Kidney epithelial cell (primary cell): ENCODE data around the gene PRF1. TPM values are rescaled to one million over a fixed set of nuclear protein-coding genes. Genes with fewer than 3 reads are reported as not detected.

Source experiments
- DNase-seq: peaks from one replicate; pipeline ENCODE4 v3.0.0-alpha.2; 2010; ENCODE audit warnings: low read depth
- H3K27me3 ChIP-seq: 2 replicates; pipeline ENCODE4 v1.6.0; 2011; ENCODE audit warnings: low read length; ENCODE audit not compliant: control insufficient read depth, insufficient read depth
- H3K36me3 ChIP-seq: 2 replicates; pipeline ENCODE4 v1.5.1; 2011; ENCODE audit warnings: low read length; ENCODE audit not compliant: control insufficient read depth, insufficient read depth
- H3K4me3 ChIP-seq: 2 replicates; pipeline ENCODE4 v1.5.1; 2011; ENCODE audit warnings: low read depth, mild to moderate bottlenecking, control low read depth, low read length
- total RNA-seq: library from RNA; depleted of rRNA; stranded (reverse); fragments of >200 nt; gene quantifications from 2 replicates; pipeline ENCODE4 v1.2.3, GENCODE V29; 2015
- TF ChIP-seq, protein P1 (sequence below): IDR thresholded peaks from 2 replicates; pipeline ENCODE4 v1.5.1; 2011; ENCODE audit warnings: mild to moderate bottlenecking, moderate library complexity, low read length, control low read depth, inconsistent platforms; ENCODE audit not compliant: insufficient read depth, poor library complexity, severe bottlenecking

Gene PRF1
- total RNA-seq, 1 donor from 2014 or later, result not detected

DNA sequence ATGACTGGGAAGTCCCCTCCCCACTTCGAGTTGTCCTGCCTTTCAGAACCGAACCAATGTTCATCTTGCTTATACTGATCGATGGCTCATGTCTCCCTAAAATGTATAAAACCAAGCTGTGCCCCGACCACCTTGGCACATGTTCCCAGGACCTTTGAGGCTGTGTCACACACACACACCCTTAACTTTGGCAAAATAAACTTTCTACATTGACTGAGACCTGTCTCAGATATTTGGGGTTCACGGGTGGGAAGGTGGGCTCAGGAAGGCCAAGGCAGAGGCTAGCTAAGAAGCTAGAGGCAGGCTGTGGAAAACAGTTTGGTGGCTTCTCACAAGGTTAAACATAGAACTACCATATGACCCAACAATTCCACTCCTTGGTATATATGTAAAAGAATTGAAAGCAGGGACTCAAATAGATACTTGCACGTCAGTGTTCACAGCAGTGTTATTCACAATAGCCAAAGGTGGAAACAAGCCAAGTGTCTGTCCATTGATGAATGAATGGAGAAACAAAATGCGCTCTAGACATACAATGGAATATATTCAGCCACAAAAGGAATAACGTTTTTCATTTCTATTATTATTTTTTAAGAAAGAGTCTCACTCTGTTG, 15.4 kb downstream of the PRF1 start:
- no peak overlapping the region for H3K4me3 ChIP-seq
- H3K36me3 ChIP-seq, result no peaks in the 10 kb centered on the region
- peaks cover 2% of the 10 kb centered on the region for H3K27me3 ChIP-seq
- TF ChIP-seq, protein P1, sequence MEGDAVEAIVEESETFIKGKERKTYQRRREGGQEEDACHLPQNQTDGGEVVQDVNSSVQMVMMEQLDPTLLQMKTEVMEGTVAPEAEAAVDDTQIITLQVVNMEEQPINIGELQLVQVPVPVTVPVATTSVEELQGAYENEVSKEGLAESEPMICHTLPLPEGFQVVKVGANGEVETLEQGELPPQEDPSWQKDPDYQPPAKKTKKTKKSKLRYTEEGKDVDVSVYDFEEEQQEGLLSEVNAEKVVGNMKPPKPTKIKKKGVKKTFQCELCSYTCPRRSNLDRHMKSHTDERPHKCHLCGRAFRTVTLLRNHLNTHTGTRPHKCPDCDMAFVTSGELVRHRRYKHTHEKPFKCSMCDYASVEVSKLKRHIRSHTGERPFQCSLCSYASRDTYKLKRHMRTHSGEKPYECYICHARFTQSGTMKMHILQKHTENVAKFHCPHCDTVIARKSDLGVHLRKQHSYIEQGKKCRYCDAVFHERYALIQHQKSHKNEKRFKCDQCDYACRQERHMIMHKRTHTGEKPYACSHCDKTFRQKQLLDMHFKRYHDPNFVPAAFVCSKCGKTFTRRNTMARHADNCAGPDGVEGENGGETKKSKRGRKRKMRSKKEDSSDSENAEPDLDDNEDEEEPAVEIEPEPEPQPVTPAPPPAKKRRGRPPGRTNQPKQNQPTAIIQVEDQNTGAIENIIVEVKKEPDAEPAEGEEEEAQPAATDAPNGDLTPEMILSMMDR, result no peak
- no peak for DNase-seq

DNA sequence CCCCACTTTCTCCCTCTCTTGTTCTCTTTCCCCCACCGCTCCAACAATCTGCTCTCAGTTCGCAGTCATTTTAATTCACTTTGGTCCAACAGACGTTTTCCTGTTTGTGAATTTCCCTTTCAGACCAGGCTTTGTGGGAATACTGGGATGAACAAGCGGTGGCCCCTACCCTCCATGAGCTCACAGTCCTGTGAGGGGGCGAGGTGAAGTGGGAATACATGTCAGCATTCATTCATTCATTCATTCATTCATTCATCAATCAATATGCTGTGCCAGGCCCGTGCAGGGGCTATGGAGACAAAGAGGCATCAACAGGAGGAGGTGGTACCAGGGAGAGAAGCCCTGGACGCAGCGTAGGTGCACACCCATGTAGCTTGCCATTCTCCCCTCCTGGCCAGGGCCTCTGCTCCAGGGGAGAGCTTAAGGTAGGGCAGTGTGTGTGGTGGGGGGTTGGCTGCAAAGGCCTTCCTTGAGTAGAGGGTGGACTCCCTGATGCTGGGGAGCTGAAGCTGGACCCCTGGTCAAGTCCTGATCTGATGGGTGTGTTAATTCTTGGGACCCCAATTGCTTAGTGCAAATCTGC, 16.1 kb downstream of the PRF1 start:
- DNase-seq, result no peak

DNA sequence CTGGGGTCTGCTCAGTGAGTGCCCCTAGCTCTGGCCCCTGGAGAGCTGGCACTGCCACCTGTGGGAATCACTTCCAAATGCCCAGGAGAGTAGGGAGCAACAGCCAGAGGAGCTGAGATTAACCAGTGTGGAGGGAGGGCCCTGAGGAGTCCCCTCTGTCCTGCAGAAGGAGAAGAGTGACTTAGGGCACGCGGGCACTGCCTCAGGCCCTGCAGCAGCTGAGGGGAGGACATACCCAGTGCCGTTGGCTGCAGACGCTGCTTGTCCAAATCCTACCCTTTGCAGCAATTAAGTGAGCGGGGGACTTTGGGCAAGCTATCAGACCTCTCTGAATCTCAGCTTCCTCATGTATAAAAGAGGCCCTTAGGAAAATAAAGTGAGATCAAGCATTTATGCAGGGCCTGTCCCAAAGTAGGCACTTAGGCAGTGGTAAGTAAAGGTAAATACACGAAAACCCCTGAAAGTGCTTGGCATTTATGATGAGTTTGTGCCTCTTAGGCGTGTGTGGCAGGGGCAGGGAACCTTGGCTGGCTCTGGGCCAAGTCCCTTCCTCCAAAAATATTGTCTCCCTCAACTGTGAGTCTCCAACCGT, 16.9 kb downstream of the PRF1 start:
- TF ChIP-seq, protein P1, result no peak
- DNase-seq, result no peak
- no peaks in the 10 kb centered on the region for H3K27me3 ChIP-seq

More for the DNA sequence above, 16.1 kb downstream of the PRF1 start:
- TF ChIP-seq, protein P1, result no peak
- H3K36me3 ChIP-seq, result no peaks in the 10 kb centered on the region
- no peak overlapping the region for H3K4me3 ChIP-seq
- peaks cover 2% of the 10 kb centered on the region for H3K27me3 ChIP-seq

DNA sequence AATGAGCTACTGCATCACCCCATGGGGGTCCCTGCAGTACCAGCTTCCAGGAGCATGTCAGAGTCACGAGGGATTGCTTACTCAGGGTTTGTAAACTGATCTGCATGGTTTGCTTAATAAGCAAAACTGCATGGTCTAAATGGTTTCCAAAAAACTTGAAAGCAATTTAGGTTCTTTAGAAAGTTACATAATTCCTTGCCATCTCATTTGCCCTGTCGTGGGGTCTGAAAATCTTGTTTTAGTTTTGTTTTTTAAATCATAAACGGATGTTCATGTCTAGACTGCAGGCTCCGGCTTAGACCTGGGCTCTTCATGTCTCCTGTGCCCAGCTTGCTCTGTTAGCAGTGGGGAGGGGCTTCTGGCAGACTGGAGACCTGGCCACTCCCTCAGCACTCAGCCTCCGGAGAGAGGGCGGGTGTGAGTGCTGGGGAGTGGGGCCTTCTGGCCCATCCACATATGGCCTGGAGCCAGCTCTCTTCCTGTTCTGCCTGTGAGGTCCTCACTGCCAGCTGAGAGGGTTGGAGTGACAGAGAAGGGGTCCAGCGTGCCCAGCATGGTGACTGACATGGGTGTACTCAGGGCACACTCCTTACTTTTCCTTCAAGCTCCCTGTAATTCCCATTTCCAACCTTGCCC, 17.5 kb downstream of the PRF1 start:
- TF ChIP-seq, protein P1, result no peak
- Histone ChIP-seq H3K27me3 (no peaks in the 10 kb centered on the region), H3K36me3 (no peaks in the 10 kb centered on the region), H3K4me3 (no peak overlapping the region)
- DNase-seq, result no peak

More for the DNA sequence above, 16.9 kb downstream of the PRF1 start:
- Histone ChIP-seq H3K36me3 (no peaks in the 10 kb centered on the region), H3K4me3 (no peak overlapping the region)

DNA sequence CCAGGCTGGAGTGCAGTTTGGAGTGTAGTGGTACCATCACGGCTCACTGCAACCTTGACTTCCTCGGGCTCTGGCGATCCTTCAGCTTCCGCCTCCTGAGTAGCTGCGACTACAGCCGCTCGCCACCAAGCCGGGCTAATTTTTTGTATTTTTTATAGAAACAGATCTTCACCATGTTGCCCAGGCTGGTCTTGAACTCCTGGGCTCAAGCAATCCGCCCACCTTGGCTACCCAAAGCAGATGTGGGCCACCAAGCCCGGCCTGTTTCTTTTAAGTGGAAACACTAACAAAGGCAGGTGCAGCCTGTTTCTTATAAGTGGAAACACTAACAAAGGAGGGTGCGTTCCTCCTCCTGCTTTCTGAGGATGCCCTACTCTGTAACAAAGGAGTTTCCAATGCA, 18.2 kb downstream of the PRF1 start:
- TF ChIP-seq, protein P1, result no peak
- no peaks in the 10 kb centered on the region for H3K27me3 ChIP-seq
- H3K36me3 ChIP-seq, result no peaks in the 10 kb centered on the region
- no peak for DNase-seq
- no peak overlapping the region for H3K4me3 ChIP-seq
